GM12874 (cell line): Measurements from ENCODE around the gene JSRP1.

Experiments
- CTCF ChIP-seq: IDR thresholded peaks from 2 replicates; pipeline ENCODE4 v1.5.1; 2011; ENCODE audit warnings: low read depth, mild to moderate bottlenecking, control low read depth, low read length, moderate library complexity; ENCODE audit not compliant: insufficient read depth

The JSRP1 gene

DNA sequence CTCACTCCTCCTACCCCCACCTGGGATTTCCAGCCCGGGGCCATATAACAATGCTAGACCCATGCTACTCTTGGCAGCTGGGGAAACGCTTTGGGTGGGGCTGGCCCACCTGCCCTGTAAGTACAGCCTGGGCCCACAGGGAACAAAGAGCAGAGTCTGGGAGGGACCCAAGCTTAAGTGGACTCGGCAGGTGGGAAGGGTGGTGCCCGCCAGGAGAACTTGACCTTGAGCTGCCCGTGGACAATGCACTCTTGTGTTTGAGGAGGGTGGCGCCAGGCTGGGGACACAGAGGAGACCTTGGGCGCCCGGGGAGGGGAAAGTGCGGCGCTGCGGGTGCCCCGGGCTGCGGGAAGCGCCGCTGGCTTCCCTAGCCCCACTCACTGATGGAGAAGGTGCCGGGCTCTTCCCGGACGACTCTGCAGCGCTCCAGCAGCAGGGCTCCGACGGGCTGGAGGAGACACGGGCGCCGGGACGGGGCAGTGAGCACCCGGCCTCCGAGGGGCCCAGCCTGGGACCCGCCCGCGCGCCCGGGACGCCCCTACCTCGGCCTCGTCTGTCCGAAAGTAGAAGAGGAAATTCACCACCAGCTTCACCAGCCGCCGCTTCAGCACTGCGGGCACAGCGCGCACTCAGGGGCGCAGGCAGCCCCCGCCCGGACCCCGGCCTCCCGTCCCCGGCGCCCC, 20.7 kb downstream of the JSRP1 start:
- no peak for TF ChIP-seq CTCF

DNA sequence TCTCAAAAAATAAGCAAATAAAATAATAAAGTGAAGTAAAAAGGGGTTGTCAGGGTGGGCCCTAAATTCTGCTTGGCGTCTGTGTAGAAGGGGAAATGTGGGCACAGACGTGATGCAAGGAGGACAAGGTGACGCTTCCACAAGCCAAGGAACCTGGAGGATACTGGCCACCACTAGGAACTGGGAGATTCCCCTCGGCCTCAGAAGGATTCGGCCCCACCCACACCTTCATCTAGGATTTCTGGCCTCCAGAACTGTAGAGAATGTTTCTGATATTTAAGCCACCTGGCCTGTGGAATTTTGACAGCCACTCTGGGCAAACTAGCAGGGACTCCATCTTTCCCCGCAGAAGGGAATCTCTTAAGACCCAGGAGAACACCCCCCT, 21.2 kb downstream of the JSRP1 start:
- no peak for TF ChIP-seq CTCF

GRCh38 chr19:2233601-2234280, 22.5 kb downstream of the JSRP1 start:
- no peak for TF ChIP-seq CTCF

DNA sequence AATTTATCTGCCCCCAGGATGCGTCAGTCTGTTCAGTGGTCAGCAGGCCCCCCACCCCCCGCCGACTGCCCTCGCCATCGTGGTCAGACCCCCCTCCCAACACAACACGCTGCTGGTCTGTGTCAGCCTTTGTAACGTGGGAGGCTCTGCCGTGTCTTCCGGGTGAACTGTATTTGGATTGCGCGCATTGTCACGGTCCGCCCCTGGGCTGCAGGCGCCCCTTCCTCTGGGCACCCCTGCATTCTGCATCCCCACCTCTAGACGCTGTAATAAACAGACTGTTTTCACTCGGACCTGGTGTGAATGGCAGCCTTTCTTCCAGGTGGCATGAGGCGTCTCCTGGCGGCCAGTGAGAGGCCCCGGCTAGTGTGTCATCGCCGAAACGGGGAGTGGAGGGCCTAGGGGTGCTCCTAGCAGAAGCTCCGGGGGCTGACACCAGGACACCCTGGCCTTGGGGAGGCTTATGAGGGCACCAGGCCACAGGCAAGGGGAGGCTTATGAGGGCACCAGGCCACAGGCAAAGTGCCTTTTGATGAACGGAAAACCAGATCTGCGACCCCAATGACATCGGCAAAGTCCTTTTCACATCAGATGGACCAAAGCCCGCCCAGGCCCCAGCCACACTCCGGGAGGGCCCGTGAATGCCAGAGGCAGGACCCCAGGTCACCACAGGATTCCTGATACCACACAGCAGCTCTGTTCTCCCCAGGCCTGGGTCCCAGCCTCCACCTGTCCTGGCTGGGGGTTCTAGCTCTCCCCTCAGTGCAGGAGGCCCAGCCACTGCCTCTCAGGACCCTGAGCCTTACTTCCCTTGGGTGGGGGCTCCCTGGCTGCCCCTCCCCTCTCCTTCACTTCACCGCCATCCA, 23.7 kb downstream of the JSRP1 start:
- no peak for TF ChIP-seq CTCF

- peak; percentile 21; the same call in 1 of the 2 replicates for TF ChIP-seq CTCF
Observed at GRCh38 chr19:2231621-2232221, 24.5 kb downstream of the JSRP1 start.

GRCh38 chr19:2230807-2231533, 25.2 kb downstream of the JSRP1 start:
- TF ChIP-seq CTCF, result no peak

GRCh38 chr19:2230033-2230531, 26.1 kb downstream of the JSRP1 start:
- TF ChIP-seq CTCF, result no peak
